Loucy (cell line): Measurements from ENCODE around the gene CCHCR1.

Source experiments
- H2AFZ ChIP-seq: fragments of 200-600 bp; sonication (generic); 2 replicates; pipeline ENCODE4 v1.6.0; 2016; ENCODE audit warnings: antibody characterized with exemption, mild to moderate bottlenecking, low read length, moderate library complexity
- H3F3A ChIP-seq: fragments of 200-600 bp; 2 replicates; pipeline ENCODE4 v1.6.0; 2016; ENCODE audit warnings: antibody characterized with exemption, low read depth, mild to moderate bottlenecking
- H3K27me3 ChIP-seq: fragments of 200-600 bp; sonication (generic); 2 replicates; pipeline ENCODE4 v1.6.1; 2014; ENCODE audit warnings: low read length, mild to moderate bottlenecking; ENCODE audit not compliant: insufficient read depth, poor library complexity, severe bottlenecking
- H3K36me3 ChIP-seq: fragments of 200-600 bp; sonication (generic); 2 replicates; pipeline ENCODE4 v1.6.1; 2016; ENCODE audit warnings: low read length; ENCODE audit not compliant: insufficient read depth
- H3K4me1 ChIP-seq: fragments of 200-600 bp; sonication (generic); 2 replicates; pipeline ENCODE4 v1.5.1; 2014; ENCODE audit warnings: low read length, mild to moderate bottlenecking; ENCODE audit not compliant: insufficient read depth, poor library complexity, severe bottlenecking
- H3K4me2 ChIP-seq: fragments of 200-600 bp; sonication (generic); 2 replicates; pipeline ENCODE4 v1.6.0; 2014; ENCODE audit warnings: antibody characterized with exemption, low read length, low read depth, mild to moderate bottlenecking; ENCODE audit not compliant: poor library complexity, severe bottlenecking
- H3K4me3 ChIP-seq: fragments of 200-600 bp; sonication (generic); 2 replicates; pipeline ENCODE4 v1.5.1; 2014; ENCODE audit warnings: low read length, mild to moderate bottlenecking, mixed read lengths; ENCODE audit not compliant: poor library complexity, severe bottlenecking
- H3K79me2 ChIP-seq: fragments of 200-600 bp; sonication (generic); 2 replicates; pipeline ENCODE4 v1.6.1; 2014; ENCODE audit warnings: low read length; ENCODE audit not compliant: insufficient read depth
- H3K9ac ChIP-seq: fragments of 200-600 bp; sonication (generic); 2 replicates; pipeline ENCODE4 v1.6.0; 2014; ENCODE audit warnings: mild to moderate bottlenecking, low read depth, low read length, moderate library complexity; ENCODE audit not compliant: poor library complexity, severe bottlenecking
- H3K9me2 ChIP-seq: fragments of 200-600 bp; sonication (generic); replicated peaks from 2 replicates; pipeline ENCODE4 v1.6.1; 2016; ENCODE audit warnings: low read depth, low read length, mixed read lengths
- H3K9me3 ChIP-seq: fragments of 200-600 bp; sonication (generic); 2 replicates; pipeline ENCODE4 v1.6.1; 2014; ENCODE audit warnings: mild to moderate bottlenecking, antibody characterized with exemption, low read length, low read depth; ENCODE audit not compliant: insufficient read depth
- H4K20me1 ChIP-seq: fragments of 200-600 bp; sonication (generic); 2 replicates; pipeline ENCODE4 v1.6.0; 2014; ENCODE audit warnings: antibody characterized with exemption, low read length, mild to moderate bottlenecking; ENCODE audit not compliant: insufficient read depth, poor library complexity, severe bottlenecking
- CTCF ChIP-seq: fragments of 200-600 bp; sonication (generic); conservative IDR thresholded peaks from 2 replicates; pipeline ENCODE4 v1.5.1; 2014; ENCODE audit warnings: mild to moderate bottlenecking, antibody characterized with exemption, low read length
- EZH2phosphoT487 ChIP-seq: fragments of 200-600 bp; IDR thresholded peaks from 2 replicates; pipeline ENCODE4 v1.6.1; 2018; ENCODE audit warnings: antibody characterized with exemption, mild to moderate bottlenecking, moderate library complexity, borderline replicate concordance

CCHCR1 gene

GRCh38 chr6:31094389-31094881, 63.2 kb downstream of the CCHCR1 start:
- Histone ChIP-seq H3K9ac (peak overlapping the region; percentile 73), H3K4me2 (peak overlapping the region; percentile 77), H4K20me1 (no peaks in the 10 kb centered on the region), H3K4me3 (peak overlapping the region; percentile 60), H3K9me3 (no peaks in the 10 kb centered on the region), H3K79me2 (no peaks in the 10 kb centered on the region), H3K27me3 (no peaks in the 10 kb centered on the region), H3K9me2 (no peaks in the 10 kb centered on the region), H3K36me3 (no peaks in the 10 kb centered on the region), H2AFZ (peak overlapping the region; percentile 44; the same call in 1 of the 2 replicates), H3K4me1 (peaks cover 53% of the 10 kb centered on the region), H3F3A (peaks cover 11% of the 10 kb centered on the region)
- TF ChIP-seq EZH2phosphoT487 (no peak), CTCF (no peak)

- Histone ChIP-seq H4K20me1 (no peaks in the 10 kb centered on the region), H3K79me2 (no peaks in the 10 kb centered on the region), H3K36me3 (no peaks in the 10 kb centered on the region), H2AFZ (no peak overlapping the region), H3K9ac (peak overlapping the region; percentile 73), H3K4me1 (peaks cover 48% of the 10 kb centered on the region), H3K27me3 (no peaks in the 10 kb centered on the region), H3K4me3 (no peak overlapping the region), H3K9me2 (no peaks in the 10 kb centered on the region), H3K9me3 (no peaks in the 10 kb centered on the region), H3F3A (peaks cover 11% of the 10 kb centered on the region), H3K4me2 (peak overlapping the region; percentile 77)
- TF ChIP-seq CTCF (no peak), EZH2phosphoT487 (no peak)
Measured at GRCh38 chr6:31092769-31093505, 64.7 kb downstream of the CCHCR1 start.
